NCI-H1694 treated with DMSO at 0.1 percent for 48 hours (cell line): Measurements from ENCODE around the gene PTTG1.

ENCODE experiments used
- DNase-seq: peaks from one replicate; lab custom pipeline; 2025; lab: John Stamatoyannopoulos, UW

Gene PTTG1

GRCh38 chr5:160455600-160455999, 33.9 kb downstream of the PTTG1 start:
- DNase-seq: no peak

GRCh38 chr5:160456480-160457177, 35.0 kb downstream of the PTTG1 start:
- no peak for DNase-seq

GRCh38 chr5:160457252-160457651, 35.6 kb downstream of the PTTG1 start:
- DNase-seq: no peak

GRCh38 chr5:160458806-160459800, 37.4 kb downstream of the PTTG1 start:
- DNase-seq: no peak

- DNase-seq: no peak
Measured at GRCh38 chr5:160460377-160461049, 38.9 kb downstream of the PTTG1 start.

GRCh38 chr5:160461378-160461777, 39.7 kb downstream of the PTTG1 start:
- no peak for DNase-seq

GRCh38 chr5:160462167-160462566, 40.5 kb downstream of the PTTG1 start:
- DNase-seq: no peak

GRCh38 chr5:160463227-160463626, 41.6 kb downstream of the PTTG1 start:
- DNase-seq: no peak

GRCh38 chr5:160463740-160464465, 42.2 kb downstream of the PTTG1 start:
- no peak for DNase-seq

GRCh38 chr5:160464466-160464797, 42.8 kb downstream of the PTTG1 start:
- no peak for DNase-seq

- DNase-seq: no peak
Measured at GRCh38 chr5:160466116-160466515, 44.5 kb downstream of the PTTG1 start.

- DNase-seq: no peak
Measured at GRCh38 chr5:160466889-160467554, 45.4 kb downstream of the PTTG1 start.

- no peak for DNase-seq
Measured at GRCh38 chr5:160467555-160468362, 46.1 kb downstream of the PTTG1 start.

GRCh38 chr5:160468363-160468975, 46.8 kb downstream of the PTTG1 start:
- DNase-seq: no peak

- DNase-seq: no peak
Measured at GRCh38 chr5:160469156-160470144, 47.8 kb downstream of the PTTG1 start.

- no peak for DNase-seq
Measured at GRCh38 chr5:160470437-160471361, 49.0 kb downstream of the PTTG1 start.

- no peak for DNase-seq
Measured at GRCh38 chr5:160471761-160472160, 50.1 kb downstream of the PTTG1 start.

- DNase-seq: no peak
Measured at GRCh38 chr5:160472482-160472881, 50.8 kb downstream of the PTTG1 start.
